Calu3 (cell line): ENCODE measurements around the gene SLC27A3. TPM values are rescaled to one million over a fixed set of nuclear protein-coding genes. Genes with fewer than 3 reads are reported as not detected.

Experiments used
- BruUV-seq: library from RNA; stranded (reverse); fragments of 400-500 nt; replicated peaks from 2 replicates; lab custom pipeline; 2021; lab: Mats Ljungman, UMichigan
- CTCF ChIA-PET: fragments of 300-600 bp; sonication (Branson Sonifier 250); formaldehyde crosslinking; loops from one replicate; lab custom pipeline; 2022; ENCODE audit warnings: antibody characterized with exemption; lab: Charles Lee
- DNase-seq: peaks from one replicate; pipeline ENCODE4 v3.0.0; 2022
- H3K27ac Mint-ChIP-seq: one replicate; pipeline ENCODE4 v1.8.0; 2022; ENCODE audit warnings: mixed read lengths; ENCODE audit not compliant: unreplicated experiment
- H3K27me3 Mint-ChIP-seq: one replicate; pipeline ENCODE4 v1.8.0; 2022; ENCODE audit warnings: mixed read lengths; ENCODE audit not compliant: unreplicated experiment
- H3K36me3 Mint-ChIP-seq: one replicate; pipeline ENCODE4 v1.8.0; 2022; ENCODE audit warnings: mild to moderate bottlenecking, moderate library complexity, mixed read lengths; ENCODE audit not compliant: insufficient read depth, unreplicated experiment
- H3K4me1 Mint-ChIP-seq: one replicate; pipeline ENCODE4 v1.8.0; 2022; ENCODE audit warnings: mild to moderate bottlenecking, low read depth, mixed read lengths; ENCODE audit not compliant: unreplicated experiment
- H3K4me3 Mint-ChIP-seq: one replicate; pipeline ENCODE4 v1.8.0; 2022; ENCODE audit warnings: mild to moderate bottlenecking, low read depth, moderate library complexity, mixed read lengths; ENCODE audit not compliant: unreplicated experiment
- H3K9me3 Mint-ChIP-seq: one replicate; pipeline ENCODE4 v1.8.0; 2022; ENCODE audit warnings: low read depth, mixed read lengths; ENCODE audit not compliant: unreplicated experiment
- intact Hi-C: fragments of 100-400 bp; cut with micrococcal nuclease; formaldehyde crosslinking; loops from one replicate; pipeline ENCODE4 v1.10.0; 2022; ENCODE audit not compliant: unreplicated experiment
- total RNA-seq: library from RNA; stranded (reverse); gene quantifications from 2 replicates; pipeline ENCODE4 v1.2.3, GENCODE V29; 2022
- TF ChIP-seq, protein P1 (sequence below): fragments of 200-600 bp; IDR thresholded peaks from one replicate; pipeline ENCODE4 v1.8.0; 2022; ENCODE audit warnings: antibody characterized with exemption; ENCODE audit not compliant: unreplicated experiment

The SLC27A3 gene
- total RNA-seq, 1 experiment from 2014 or later = 11.9 TPM

DNA sequence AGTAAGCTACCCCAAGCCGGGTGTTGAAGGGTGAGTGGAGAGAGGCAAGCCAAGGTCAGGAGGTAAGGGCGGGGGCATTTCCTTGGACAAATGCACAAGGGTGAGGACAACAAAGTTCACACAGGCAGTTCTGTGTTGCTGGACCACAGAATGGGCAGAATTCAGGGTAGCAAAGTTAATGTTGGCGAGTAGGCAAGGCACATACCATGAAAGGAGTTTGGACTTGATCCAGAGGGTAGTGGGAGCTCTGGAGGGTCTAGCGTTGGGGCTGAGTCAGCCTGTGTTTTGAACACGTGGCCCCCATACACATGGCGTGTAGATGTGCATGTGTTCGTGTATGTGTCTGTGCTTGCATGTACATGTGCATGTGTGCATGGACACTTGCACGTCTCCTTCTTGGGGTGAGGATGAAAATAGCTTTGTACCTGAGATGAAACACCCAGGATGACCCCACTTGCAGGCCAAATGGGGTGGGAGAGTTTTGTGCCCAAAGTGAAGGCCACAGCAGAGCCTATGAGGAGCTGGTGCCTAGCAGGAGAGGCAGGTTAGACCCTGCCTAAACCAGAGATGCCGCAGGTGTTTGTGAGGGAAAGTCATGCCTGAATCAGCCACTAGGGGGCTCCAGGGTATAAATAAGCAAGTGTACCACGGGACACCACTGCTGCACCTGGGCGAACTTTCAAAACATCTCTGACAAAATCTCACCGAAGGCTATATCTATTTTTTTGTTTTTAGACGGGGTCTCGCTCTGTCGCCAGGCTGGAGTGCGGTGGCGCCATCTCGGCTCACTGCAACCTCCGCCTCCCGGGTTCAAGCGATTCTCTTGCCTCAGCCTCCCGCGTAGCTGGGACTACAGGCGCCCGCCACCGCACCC, 21.8 kb downstream of the SLC27A3 start:
- intact Hi-C loops = loop anchor here (1.0 kb wide), 1 partner anchor 189 kb away; the partner anchor contains the start of gene RAB13
- TF ChIP-seq, protein P1, sequence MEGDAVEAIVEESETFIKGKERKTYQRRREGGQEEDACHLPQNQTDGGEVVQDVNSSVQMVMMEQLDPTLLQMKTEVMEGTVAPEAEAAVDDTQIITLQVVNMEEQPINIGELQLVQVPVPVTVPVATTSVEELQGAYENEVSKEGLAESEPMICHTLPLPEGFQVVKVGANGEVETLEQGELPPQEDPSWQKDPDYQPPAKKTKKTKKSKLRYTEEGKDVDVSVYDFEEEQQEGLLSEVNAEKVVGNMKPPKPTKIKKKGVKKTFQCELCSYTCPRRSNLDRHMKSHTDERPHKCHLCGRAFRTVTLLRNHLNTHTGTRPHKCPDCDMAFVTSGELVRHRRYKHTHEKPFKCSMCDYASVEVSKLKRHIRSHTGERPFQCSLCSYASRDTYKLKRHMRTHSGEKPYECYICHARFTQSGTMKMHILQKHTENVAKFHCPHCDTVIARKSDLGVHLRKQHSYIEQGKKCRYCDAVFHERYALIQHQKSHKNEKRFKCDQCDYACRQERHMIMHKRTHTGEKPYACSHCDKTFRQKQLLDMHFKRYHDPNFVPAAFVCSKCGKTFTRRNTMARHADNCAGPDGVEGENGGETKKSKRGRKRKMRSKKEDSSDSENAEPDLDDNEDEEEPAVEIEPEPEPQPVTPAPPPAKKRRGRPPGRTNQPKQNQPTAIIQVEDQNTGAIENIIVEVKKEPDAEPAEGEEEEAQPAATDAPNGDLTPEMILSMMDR = peak; percentile 96
- Mint-ChIP-seq H3K9me3 (no peaks in the 10 kb centered on the region), H3K36me3 (peaks cover 8% of the 10 kb centered on the region), H3K27me3 (peaks cover 26% of the 10 kb centered on the region), H3K4me3 (no peak overlapping the region), H3K27ac (no peak overlapping the region), H3K4me1 (no peaks in the 10 kb centered on the region)
- peak; percentile 88 for DNase-seq
- BruUV-seq = TSS peak; percentile 15
- CTCF ChIA-PET = interaction anchor here (0.6 to 1.4 kb wide), 6 partner anchors 11 to 404 kb away, joined by 3 to 4 read pairs (median 3); partner anchors contain the start of genes RAB13 and SLC39A1

DNA sequence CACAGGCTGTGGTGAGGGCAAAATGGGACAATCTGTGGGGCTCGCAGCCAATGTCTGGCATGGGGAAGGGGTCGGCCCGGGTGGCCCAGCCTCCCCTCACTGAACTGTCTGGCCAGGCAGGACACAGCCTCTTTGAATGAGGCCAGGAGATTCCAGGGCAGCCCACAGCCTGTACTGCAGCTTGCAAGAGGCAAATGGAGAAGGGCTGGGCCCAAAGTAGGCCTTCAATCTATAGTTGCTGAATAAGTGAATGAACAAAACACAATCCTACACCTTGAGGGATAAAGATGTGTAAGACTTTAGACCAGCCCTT, 23.2 kb downstream of the SLC27A3 start:
- H3K36me3 Mint-ChIP-seq = peaks cover 10% of the 10 kb centered on the region
- DNase-seq = no peak
- H3K4me3 Mint-ChIP-seq = no peak overlapping the region
- no peaks in the 10 kb centered on the region for H3K9me3 Mint-ChIP-seq
- intact Hi-C loops = no loop called here
- no peak overlapping the region for H3K27ac Mint-ChIP-seq
- peaks cover 13% of the 10 kb centered on the region for H3K27me3 Mint-ChIP-seq
- CTCF ChIA-PET = interaction anchor here (0.6 kb wide), 1 partner anchor 15 kb away, joined by 4 read pairs; no protein-coding TSS in a partner anchor
- no peaks in the 10 kb centered on the region for H3K4me1 Mint-ChIP-seq
- no TSS peak for BruUV-seq
- TF ChIP-seq, protein P1 = no peak

DNA sequence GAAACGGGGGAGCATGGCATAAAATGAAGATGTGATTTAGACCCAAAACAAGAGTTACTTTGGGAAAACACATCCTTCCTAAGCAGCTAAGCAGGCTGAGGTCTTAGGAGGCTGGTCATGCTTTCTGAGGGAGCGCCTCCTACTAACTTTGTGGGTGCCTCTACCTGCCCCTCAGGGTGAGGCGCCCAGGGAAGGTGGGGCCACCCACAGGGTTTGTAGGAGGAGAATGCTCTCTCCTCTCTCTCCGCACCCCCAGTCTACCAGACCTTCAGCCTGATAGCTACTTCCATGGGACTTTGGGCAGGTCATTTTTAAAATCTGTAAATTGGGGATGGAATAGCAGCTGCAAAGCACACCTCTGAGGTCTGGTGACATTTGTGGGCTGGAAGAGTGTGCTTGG, 23.8 kb downstream of the SLC27A3 start:
- CTCF ChIA-PET = no interaction called here
- peaks cover 15% of the 10 kb centered on the region for H3K36me3 Mint-ChIP-seq
- no TSS peak for BruUV-seq
- DNase-seq = no peak
- H3K4me3 Mint-ChIP-seq = no peak overlapping the region
- peaks cover 13% of the 10 kb centered on the region for H3K27me3 Mint-ChIP-seq
- no peaks in the 10 kb centered on the region for H3K9me3 Mint-ChIP-seq
- intact Hi-C loops = no loop called here
- no peak overlapping the region for H3K27ac Mint-ChIP-seq
- H3K4me1 Mint-ChIP-seq = no peaks in the 10 kb centered on the region
- TF ChIP-seq, protein P1 = no peak

DNA sequence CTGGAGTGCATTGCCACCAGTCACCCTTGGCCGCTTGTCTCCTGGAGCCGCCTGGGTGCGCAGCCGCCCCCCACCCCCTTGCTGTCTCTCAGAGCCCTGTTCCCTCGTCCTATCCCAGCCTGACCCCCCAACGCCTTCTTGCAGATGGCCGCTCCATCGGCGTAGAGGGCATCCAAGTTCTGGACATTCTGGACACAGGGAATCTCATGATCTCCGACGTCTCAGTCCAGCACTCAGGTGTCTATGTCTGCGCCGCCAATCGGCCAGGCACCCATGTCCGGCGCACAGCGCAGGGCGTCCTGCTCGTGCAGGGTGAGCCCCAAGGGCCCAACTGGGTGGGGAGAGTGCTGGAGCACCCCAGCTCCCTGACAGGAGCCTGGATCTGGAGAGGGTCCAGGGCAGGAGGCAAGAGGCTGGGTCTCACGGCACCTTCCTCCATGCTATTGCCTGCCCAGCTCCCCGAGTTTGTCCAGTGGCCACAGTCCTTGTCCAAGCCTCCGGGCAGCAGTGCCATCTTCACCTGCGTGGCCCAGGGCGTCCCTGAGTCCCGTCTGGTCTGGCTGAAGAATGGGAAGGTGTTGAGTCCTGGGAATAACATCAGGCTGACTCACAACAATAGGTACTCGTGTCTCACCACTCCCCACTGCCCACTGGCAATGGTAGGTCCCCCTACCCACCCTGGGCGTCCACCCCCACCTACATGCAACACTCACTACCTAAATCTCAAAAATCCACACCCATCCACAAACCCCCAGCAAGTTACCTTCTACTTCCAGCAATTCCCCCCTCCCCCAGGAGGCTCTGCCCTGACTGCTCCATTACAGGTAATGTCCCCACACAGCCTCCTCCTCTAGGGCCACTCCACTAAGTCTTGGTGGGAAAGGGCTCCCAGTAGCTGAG, 24.6 kb downstream of the SLC27A3 start:
- TF ChIP-seq, protein P1 = no peak
- CTCF ChIA-PET = no interaction called here
- no peaks in the 10 kb centered on the region for H3K4me1 Mint-ChIP-seq
- H3K27me3 Mint-ChIP-seq = peaks cover 5% of the 10 kb centered on the region
- H3K4me3 Mint-ChIP-seq = no peak overlapping the region
- no peaks in the 10 kb centered on the region for H3K9me3 Mint-ChIP-seq
- peaks cover 15% of the 10 kb centered on the region for H3K36me3 Mint-ChIP-seq
- no peak for DNase-seq
- no TSS peak for BruUV-seq
- intact Hi-C loops = no loop called here
- no peak overlapping the region for H3K27ac Mint-ChIP-seq
